PC-3 (cell line): Measurements from ENCODE around the gene C15orf40.

ENCODE experiments used
- CTCF ChIP-seq: fragments of 300-600 bp; sonication (generic); conservative IDR thresholded peaks from 2 replicates; pipeline ENCODE4 v1.5.1; 2017; ENCODE audit warnings: antibody characterized with exemption, low read depth, mild to moderate bottlenecking, low read length
- EZH2phosphoT487 ChIP-seq: fragments of 300-600 bp; sonication (generic); IDR thresholded peaks from 2 replicates; pipeline ENCODE4 v1.6.1; 2018; ENCODE audit warnings: mild to moderate bottlenecking, antibody characterized with exemption, low read length, borderline replicate concordance

- TF ChIP-seq CTCF (peak; percentile 19; the same call in 1 of the 2 replicates), EZH2phosphoT487 (no peak)
Observed at GRCh38 chr15:82943176-82943575, 68.3 kb downstream of the C15orf40 start.
